Activated naive CD8-positive, alpha-beta T cell treated with anti-CD3 and anti-CD28 coated beads, Interleukin-2, amount 10 ng/mL, durations not matched to agents 7 days and 5 days (primary cell): ENCODE measurements around the gene NUP58. TPM values are rescaled to one million over a fixed set of nuclear protein-coding genes. Genes with fewer than 3 reads are reported as not detected.

Experiments
- ATAC-seq: fragments of 150-1000 bp; cut with Tn5 transposase; one replicate; pipeline ENCODE4 v1.10.0; 2021; ENCODE audit warnings: low read depth, moderate library complexity
- POLR2A ChIA-PET: fragments of 350-600 bp; sonication (Branson Sonifier 250); formaldehyde crosslinking; loops from one replicate; lab custom pipeline; 2021; ENCODE audit warnings: antibody characterized with exemption; lab: Charles Lee
- DNase-seq: peaks from one replicate; pipeline ENCODE4 v3.0.0; 2021
- H3K27ac Mint-ChIP-seq: one replicate; pipeline ENCODE4 v1.8.0; 2022; ENCODE audit warnings: mild to moderate bottlenecking, mixed read lengths
- H3K27me3 Mint-ChIP-seq: one replicate; pipeline ENCODE4 v1.8.0; 2022; ENCODE audit warnings: mild to moderate bottlenecking, moderate library complexity, mixed read lengths
- H3K36me3 Mint-ChIP-seq: one replicate; pipeline ENCODE4 v1.8.0; 2021; ENCODE audit warnings: mild to moderate bottlenecking, mixed read lengths
- H3K4me1 Mint-ChIP-seq: one replicate; pipeline ENCODE4 v1.8.0; 2021; ENCODE audit warnings: mixed read lengths
- H3K4me3 Mint-ChIP-seq: one replicate; pipeline ENCODE4 v1.8.0; 2022; ENCODE audit warnings: mild to moderate bottlenecking, moderate library complexity, mixed read lengths
- H3K9me3 Mint-ChIP-seq: one replicate; pipeline ENCODE4 v1.8.0; 2021; ENCODE audit warnings: mixed read lengths
- total RNA-seq, 2 experiments: library from RNA; stranded (reverse); gene quantifications; one replicate each; pipeline ENCODE4 v1.2.3, GENCODE V29; 2021

The NUP58 gene
- total RNA-seq = 10 to 100 TPM; 70.1 to 83.0 TPM

GRCh38 chr13:25301347-25302113, at the start of gene NUP58:
NUP58 (plus strand) TSS chr13:25301625; CDS start chr13:25301774, 149 bp downstream.
- peak; percentile 93 for DNase-seq
- Mint-ChIP-seq H3K27me3 (peaks cover 9% of the 10 kb centered on the region), H3K36me3 (peaks cover 14% of the 10 kb centered on the region), H3K9me3 (no peaks in the 10 kb centered on the region), H3K27ac (peak within 1 kb of the TSS; percentile 92), H3K4me1 (peaks cover 28% of the 10 kb centered on the region), H3K4me3 (peak within 1 kb of the TSS; percentile 93)
- ATAC-seq = peak; percentile 98
- POLR2A ChIA-PET = interaction anchor here (1.1 to 2.5 kb wide), 3 partner anchors 15 to 43 kb away, joined by 3 to 27 read pairs (median 3); partner anchors contain the start of gene MTMR6

GRCh38 chr13:25252225-25252624, 49.2 kb upstream of the NUP58 start:
- Mint-ChIP-seq H3K4me3 (no peak overlapping the region), H3K9me3 (no peaks in the 10 kb centered on the region), H3K27ac (no peak overlapping the region), H3K36me3 (peaks cover 22% of the 10 kb centered on the region), H3K4me1 (no peaks in the 10 kb centered on the region), H3K27me3 (no peaks in the 10 kb centered on the region)
- POLR2A ChIA-PET = no interaction called here
- no peak for DNase-seq
- ATAC-seq = no peak

GRCh38 chr13:25252752-25253151, 48.7 kb upstream of the NUP58 start:
- no peak overlapping the region for H3K27ac Mint-ChIP-seq
- H3K36me3 Mint-ChIP-seq = peaks cover 27% of the 10 kb centered on the region
- H3K9me3 Mint-ChIP-seq = no peaks in the 10 kb centered on the region
- POLR2A ChIA-PET = no interaction called here
- H3K27me3 Mint-ChIP-seq = no peaks in the 10 kb centered on the region
- DNase-seq (no peak), ATAC-seq (no peak)
- no peak overlapping the region for H3K4me3 Mint-ChIP-seq
- no peaks in the 10 kb centered on the region for H3K4me1 Mint-ChIP-seq

- Mint-ChIP-seq H3K36me3 (peaks cover 28% of the 10 kb centered on the region), H3K27me3 (no peaks in the 10 kb centered on the region), H3K4me1 (no peaks in the 10 kb centered on the region), H3K27ac (no peak overlapping the region), H3K9me3 (no peaks in the 10 kb centered on the region), H3K4me3 (no peak overlapping the region)
- POLR2A ChIA-PET = no interaction called here
- DNase-seq (no peak), ATAC-seq (no peak)
Measured at GRCh38 chr13:25253702-25254101, 47.7 kb upstream of the NUP58 start.

GRCh38 chr13:25262261-25262660, 39.2 kb upstream of the NUP58 start:
- H3K27ac Mint-ChIP-seq = no peak overlapping the region
- no peak for DNase-seq
- no peak overlapping the region for H3K4me3 Mint-ChIP-seq
- no peak for ATAC-seq
- no peaks in the 10 kb centered on the region for H3K9me3 Mint-ChIP-seq
- H3K4me1 Mint-ChIP-seq = no peaks in the 10 kb centered on the region
- H3K36me3 Mint-ChIP-seq = peaks cover 18% of the 10 kb centered on the region
- POLR2A ChIA-PET = no interaction called here
- H3K27me3 Mint-ChIP-seq = no peaks in the 10 kb centered on the region

- ATAC-seq (no peak), DNase-seq (no peak)
- Mint-ChIP-seq H3K4me3 (no peak overlapping the region), H3K27me3 (no peaks in the 10 kb centered on the region), H3K4me1 (peaks cover 6% of the 10 kb centered on the region), H3K27ac (no peak overlapping the region), H3K9me3 (no peaks in the 10 kb centered on the region), H3K36me3 (peaks cover 11% of the 10 kb centered on the region)
- POLR2A ChIA-PET = no interaction called here
Measured at GRCh38 chr13:25266706-25267105, 34.7 kb upstream of the NUP58 start.

- H3K4me3 Mint-ChIP-seq = no peak overlapping the region
- H3K36me3 Mint-ChIP-seq = peaks cover 13% of the 10 kb centered on the region
Measured at GRCh38 chr13:25267715-25268114, 33.7 kb upstream of the NUP58 start.

GRCh38 chr13:25268561-25268960, 32.9 kb upstream of the NUP58 start:
- POLR2A ChIA-PET = no interaction called here
- H3K4me3 Mint-ChIP-seq = no peak overlapping the region
- no peaks in the 10 kb centered on the region for H3K9me3 Mint-ChIP-seq
- DNase-seq (no peak), ATAC-seq (no peak)
- peaks cover 6% of the 10 kb centered on the region for H3K4me1 Mint-ChIP-seq
- H3K36me3 Mint-ChIP-seq = peaks cover 12% of the 10 kb centered on the region
- H3K27ac Mint-ChIP-seq = peak overlapping the region; percentile 32
- H3K27me3 Mint-ChIP-seq = no peaks in the 10 kb centered on the region

More at GRCh38 chr13:25267715-25268114, 33.7 kb upstream of the NUP58 start:
- no peak overlapping the region for H3K27ac Mint-ChIP-seq
- no peaks in the 10 kb centered on the region for H3K27me3 Mint-ChIP-seq
- POLR2A ChIA-PET = no interaction called here
- DNase-seq = no peak
- no peaks in the 10 kb centered on the region for H3K9me3 Mint-ChIP-seq
- no peak for ATAC-seq
- H3K4me1 Mint-ChIP-seq = peaks cover 6% of the 10 kb centered on the region

- H3K4me3 Mint-ChIP-seq = no peak overlapping the region
- POLR2A ChIA-PET = no interaction called here
- H3K27me3 Mint-ChIP-seq = no peaks in the 10 kb centered on the region
- no peak for ATAC-seq
- DNase-seq = no peak
- peaks cover 32% of the 10 kb centered on the region for H3K4me1 Mint-ChIP-seq
- H3K36me3 Mint-ChIP-seq = peaks cover 14% of the 10 kb centered on the region
- no peaks in the 10 kb centered on the region for H3K9me3 Mint-ChIP-seq
- no peak overlapping the region for H3K27ac Mint-ChIP-seq
Measured at GRCh38 chr13:25276748-25277147, 24.7 kb upstream of the NUP58 start.

GRCh38 chr13:25280396-25280795, 21.0 kb upstream of the NUP58 start:
- POLR2A ChIA-PET = no interaction called here
- H3K27me3 Mint-ChIP-seq = no peaks in the 10 kb centered on the region
- peaks cover 13% of the 10 kb centered on the region for H3K36me3 Mint-ChIP-seq
- no peak for ATAC-seq
- DNase-seq = no peak
- H3K4me1 Mint-ChIP-seq = peaks cover 53% of the 10 kb centered on the region
- no peaks in the 10 kb centered on the region for H3K9me3 Mint-ChIP-seq
- H3K27ac Mint-ChIP-seq = no peak overlapping the region
- no peak overlapping the region for H3K4me3 Mint-ChIP-seq

- ATAC-seq (peak; percentile 81), DNase-seq (no peak)
- Mint-ChIP-seq H3K4me1 (peaks cover 53% of the 10 kb centered on the region), H3K36me3 (peaks cover 15% of the 10 kb centered on the region), H3K27ac (peak overlapping the region; percentile 76), H3K4me3 (peak overlapping the region; percentile 4), H3K9me3 (no peaks in the 10 kb centered on the region), H3K27me3 (no peaks in the 10 kb centered on the region)
- POLR2A ChIA-PET = interaction anchor here (1.3 kb wide), 1 partner anchor 21 kb away, joined by 3 read pairs; no protein-coding TSS in a partner anchor
Measured at GRCh38 chr13:25281193-25281934, 20.1 kb upstream of the NUP58 start.

- no peaks in the 10 kb centered on the region for H3K9me3 Mint-ChIP-seq
- no peaks in the 10 kb centered on the region for H3K27me3 Mint-ChIP-seq
- H3K4me3 Mint-ChIP-seq = peak overlapping the region; percentile 4
- ATAC-seq = no peak
- DNase-seq = no peak
- H3K27ac Mint-ChIP-seq = peak overlapping the region; percentile 76
- H3K4me1 Mint-ChIP-seq = peaks cover 51% of the 10 kb centered on the region
- POLR2A ChIA-PET = interaction anchor here (1.3 kb wide), 1 partner anchor 20 kb away, joined by 3 read pairs; no protein-coding TSS in a partner anchor
- peaks cover 15% of the 10 kb centered on the region for H3K36me3 Mint-ChIP-seq
Measured at GRCh38 chr13:25281935-25282332, 19.5 kb upstream of the NUP58 start.

GRCh38 chr13:25286308-25286968, 15.0 kb upstream of the NUP58 start:
- Mint-ChIP-seq H3K27me3 (peaks cover 16% of the 10 kb centered on the region), H3K9me3 (no peaks in the 10 kb centered on the region), H3K4me1 (peaks cover 29% of the 10 kb centered on the region), H3K4me3 (peak overlapping the region; percentile 93), H3K36me3 (peaks cover 9% of the 10 kb centered on the region), H3K27ac (peak overlapping the region; percentile 97)
- POLR2A ChIA-PET = interaction anchor here (0.6 to 3.8 kb wide), 4 partner anchors 9 to 15 kb away, joined by 3 to 27 read pairs (median 4); partner anchors contain the start of gene NUP58
- ATAC-seq (peak; percentile 19), DNase-seq (no peak)
